ENCODE data around the gene LIPC.

- no peak for TF ChIP-seq KAT7 (CRISPR knock-in tag; IDR thresholded peaks at IDR 0.05; ENCODE audit: borderline replicate concordance)
- TF ChIP-seq CTCF (IDR thresholded peaks at IDR 0.05): no peak
- no peak for TF ChIP-seq USF2 (CRISPR knock-in tag; IDR thresholded peaks at IDR 0.05)
Measured at GRCh38 chr15:58387130-58387529, 44.7 kb upstream of the LIPC start.
